ENCODE data around the gene BTBD9. TPM values are rescaled to one million over a fixed set of nuclear protein-coding genes. Genes with fewer than 3 reads are reported as not detected.

Gene BTBD9
- total RNA-seq, 1 donor from 2014 or later: 9.9 TPM

GRCh38 chr6:38167598-38167997, 472.1 kb downstream of the BTBD9 start:
- no peak for DNase-seq (ENCODE audit: low spot score in 2 of 2)
- no peak for TF ChIP-seq CTCF (IDR thresholded peaks at IDR 0.05)

GRCh38 chr6:38166411-38167240, 473.1 kb downstream of the BTBD9 start:
- Histone ChIP-seq H3K9me3 (no peaks in the 10 kb centered on the region), H3K27ac (no peak overlapping the region), H3K4me3 (no peak overlapping the region), H3K4me1 (no peaks in the 10 kb centered on the region), H3K27me3 (no peaks in the 10 kb centered on the region), H3K36me3 (no peaks in the 10 kb centered on the region)
- no peak for TF ChIP-seq CTCF (IDR thresholded peaks at IDR 0.05)
- DNase-seq (ENCODE audit: low spot score in 2 of 2): no peak
- intact Hi-C loops (cut with DNase I): no loop called here

More at GRCh38 chr6:38167598-38167997, 472.1 kb downstream of the BTBD9 start:
- H3K36me3 ChIP-seq: no peaks in the 10 kb centered on the region
- H3K27me3 ChIP-seq: no peaks in the 10 kb centered on the region
- H3K9me3 ChIP-seq: no peaks in the 10 kb centered on the region
- no peak overlapping the region for H3K4me3 ChIP-seq
- H3K27ac ChIP-seq: no peak overlapping the region
- no peaks in the 10 kb centered on the region for H3K4me1 ChIP-seq
- intact Hi-C loops (cut with DNase I): no loop called here

- Histone ChIP-seq H3K27me3 (no peaks in the 10 kb centered on the region), H3K4me3 (no peak overlapping the region), H3K27ac (no peak overlapping the region), H3K36me3 (no peaks in the 10 kb centered on the region), H3K4me1 (no peaks in the 10 kb centered on the region), H3K9me3 (no peaks in the 10 kb centered on the region)
- intact Hi-C loops (cut with DNase I): no loop called here
- DNase-seq (ENCODE audit: low spot score in 2 of 2): no peak
- no peak for TF ChIP-seq CTCF (IDR thresholded peaks at IDR 0.05)
Measured at GRCh38 chr6:38164671-38165108, 475.0 kb downstream of the BTBD9 start.

- no peak for TF ChIP-seq CTCF (IDR thresholded peaks at IDR 0.05)
- no peaks in the 10 kb centered on the region for H3K4me1 ChIP-seq
- H3K27ac ChIP-seq: no peak overlapping the region
- no peaks in the 10 kb centered on the region for H3K9me3 ChIP-seq
- no peaks in the 10 kb centered on the region for H3K27me3 ChIP-seq
- H3K4me3 ChIP-seq: no peak overlapping the region
- intact Hi-C loops (cut with DNase I): no loop called here
- H3K36me3 ChIP-seq: no peaks in the 10 kb centered on the region
- no peak for DNase-seq (ENCODE audit: low spot score in 2 of 2)
Measured at GRCh38 chr6:38164131-38164481, 475.6 kb downstream of the BTBD9 start.

- no peak overlapping the region for H3K27ac ChIP-seq
- intact Hi-C loops (cut with DNase I): no loop called here
- no peak for DNase-seq (ENCODE audit: low spot score in 2 of 2)
- H3K9me3 ChIP-seq: no peaks in the 10 kb centered on the region
- H3K27me3 ChIP-seq: no peaks in the 10 kb centered on the region
- H3K36me3 ChIP-seq: no peaks in the 10 kb centered on the region
- no peak overlapping the region for H3K4me3 ChIP-seq
- H3K4me1 ChIP-seq: no peaks in the 10 kb centered on the region
- TF ChIP-seq CTCF (IDR thresholded peaks at IDR 0.05): no peak
Measured at GRCh38 chr6:38163186-38164130, 476.3 kb downstream of the BTBD9 start.

Data from ascending aorta (tissue), 2 donors.